OCI-LY7 (cell line): ENCODE data around the gene GSG1L. TPM values are rescaled to one million over a fixed set of nuclear protein-coding genes. Genes with fewer than 3 reads are reported as not detected.

Experiments
- BruUV-seq: library from RNA; stranded (reverse); fragments of 400-500 nt; replicated peaks from 2 replicates; lab custom pipeline; 2021; lab: Mats Ljungman, UMichigan
- CTCF ChIA-PET: fragments of 300-600 bp; sonication (Branson Sonifier 250); formaldehyde crosslinking; loops from one replicate; lab custom pipeline; 2022; ENCODE audit warnings: antibody characterized with exemption; ENCODE audit not compliant: unreplicated experiment; lab: Charles Lee
- POLR2A ChIA-PET: fragments of 300-600 bp; sonication (Branson Sonifier 250); formaldehyde crosslinking; loops from one replicate; lab custom pipeline; 2022; ENCODE audit warnings: antibody characterized with exemption; lab: Charles Lee
- DNase-seq: peaks from one replicate; pipeline ENCODE4 v3.0.0-alpha.2; 2015; ENCODE audit warnings: low spot score
- H2AFZ ChIP-seq: fragments of 200-600 bp; sonication (generic), shearing (Covaris generic); 2 replicates; pipeline ENCODE4 v1.6.1; 2014; ENCODE audit warnings: mild to moderate bottlenecking, antibody characterized with exemption, low read length, moderate library complexity
- H3K27ac ChIP-seq: fragments of 200-600 bp; sonication (generic); 2 replicates; pipeline ENCODE4 v1.5.1; 2014; ENCODE audit warnings: mixed run types, low read depth, mild to moderate bottlenecking, moderate library complexity, low read length, inconsistent platforms; ENCODE audit not compliant: poor library complexity, severe bottlenecking
- H3K36me3 ChIP-seq: fragments of 200-600 bp; sonication (generic); 2 replicates; pipeline ENCODE4 v1.6.1; 2014; ENCODE audit warnings: mild to moderate bottlenecking, antibody characterized with exemption, low read length, moderate library complexity, mixed read lengths; ENCODE audit not compliant: insufficient read depth
- H3K4me1 ChIP-seq: fragments of 200-600 bp; sonication (generic); 2 replicates; pipeline ENCODE4 v1.5.1; 2014; ENCODE audit warnings: mild to moderate bottlenecking, low read length; ENCODE audit not compliant: insufficient read depth, poor library complexity, severe bottlenecking
- H3K4me2 ChIP-seq: fragments of 200-600 bp; sonication (generic); 2 replicates; pipeline ENCODE4 v1.6.1; 2014; ENCODE audit warnings: mild to moderate bottlenecking, low read length
- H3K4me3 ChIP-seq: fragments of 200-600 bp; sonication (generic); 2 replicates; pipeline ENCODE4 v1.5.1; 2014; ENCODE audit warnings: mild to moderate bottlenecking, low read depth, low read length; ENCODE audit not compliant: poor library complexity, severe bottlenecking
- H3K79me2 ChIP-seq: fragments of 200-600 bp; sonication (generic); 2 replicates; pipeline ENCODE4 v1.6.1; 2016; ENCODE audit warnings: low read depth, mild to moderate bottlenecking, low read length, moderate library complexity, mixed read lengths; ENCODE audit not compliant: insufficient read depth
- H3K9me2 ChIP-seq: fragments of 200-600 bp; sonication (generic); 2 replicates; pipeline ENCODE4 v1.6.1; 2016; ENCODE audit warnings: mild to moderate bottlenecking, low read length, mixed read lengths; ENCODE audit not compliant: insufficient read depth
- H3K9me3 ChIP-seq: fragments of 200-600 bp; sonication (generic); 2 replicates; pipeline ENCODE4 v1.6.1; 2014; ENCODE audit warnings: mild to moderate bottlenecking, mixed run types, low read length, mixed read lengths
- H4K20me1 ChIP-seq: fragments of 200-600 bp; sonication (generic); 2 replicates; pipeline ENCODE4 v1.6.1; 2014; ENCODE audit warnings: mild to moderate bottlenecking, antibody characterized with exemption, low read length, moderate library complexity, mixed read lengths; ENCODE audit not compliant: insufficient read depth
- EZH2phosphoT487 ChIP-seq: fragments of 200-600 bp; sonication (generic); IDR thresholded peaks from 2 replicates; pipeline ENCODE4 v1.6.1; 2018; ENCODE audit warnings: low read depth, borderline replicate concordance, mild to moderate bottlenecking, mixed run types, antibody characterized with exemption, low read length, moderate library complexity, mixed read lengths
- intact Hi-C: fragments of 100-400 bp; cut with micrococcal nuclease; formaldehyde crosslinking; loops from one replicate; pipeline ENCODE4 v1.10.0; 2022; ENCODE audit not compliant: unreplicated experiment
- total RNA-seq, 2 experiments: library from RNA; depleted of rRNA in 1 of 2; stranded (reverse); fragments of >200 nt in 1 of 2; shearing (Covaris generic) in 1 of 2; gene quantifications; 2 replicates each; pipeline ENCODE4 v1.2.3, GENCODE V29; 2014 to 2022
- TF ChIP-seq, protein P1 (sequence below): fragments of 200-600 bp; sonication (generic); conservative IDR thresholded peaks from 2 replicates; pipeline ENCODE4 v1.5.1; 2014; ENCODE audit warnings: mild to moderate bottlenecking, antibody characterized with exemption, low read length, moderate library complexity, mixed read lengths

The GSG1L gene
- total RNA-seq, 2 experiments from 2014 or later = not detected

DNA sequence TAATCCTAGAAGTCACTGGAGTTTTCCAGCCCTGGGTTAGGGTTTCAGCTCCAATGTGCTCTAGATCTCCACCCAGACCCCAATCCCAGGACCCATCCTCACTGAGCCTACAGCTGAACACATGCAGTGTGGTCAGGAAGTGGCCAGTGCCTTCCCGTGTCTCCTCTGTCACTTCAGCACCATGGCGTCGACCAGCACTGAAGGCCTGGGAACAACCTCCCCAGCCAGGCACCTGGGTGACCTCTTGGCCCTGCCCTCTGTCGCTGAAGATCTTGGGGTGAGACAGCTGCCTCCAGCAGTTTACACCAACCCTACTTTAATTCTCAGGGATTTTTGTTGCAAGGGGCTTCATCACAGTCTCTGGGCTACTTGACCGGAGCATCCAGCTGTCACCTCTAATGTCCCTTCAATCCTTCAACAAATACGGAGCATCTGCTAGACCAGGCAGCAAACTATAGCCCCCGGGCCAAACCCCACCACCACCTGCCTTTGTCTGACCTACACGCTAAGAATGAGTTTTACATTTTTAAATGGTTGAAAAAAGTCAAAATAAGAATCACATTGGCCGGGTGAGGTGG lies 18.0 kb upstream of the GSG1L start:
- intact Hi-C loops = no loop called here

DNA sequence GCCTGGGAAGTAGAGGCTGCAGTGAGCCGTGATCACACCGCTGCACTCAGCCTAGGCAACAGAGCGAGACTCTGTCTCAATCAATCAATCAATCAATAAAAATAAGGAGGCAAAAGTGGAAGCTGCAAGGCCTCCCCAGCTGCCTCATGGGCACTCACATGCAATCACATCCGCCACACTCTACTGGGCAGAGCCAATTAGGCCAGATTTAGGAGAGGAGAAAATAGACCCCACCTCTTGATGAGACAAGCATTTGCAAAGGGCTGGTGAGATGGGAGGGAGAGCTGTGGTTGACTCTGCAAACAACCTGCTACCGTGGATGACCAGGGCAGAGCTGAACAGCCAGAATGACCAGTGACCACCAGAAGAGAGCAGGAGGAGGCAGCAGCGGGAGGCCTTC lies 14.7 kb upstream of the GSG1L start:
- Histone ChIP-seq H3K4me1 (no peaks in the 10 kb centered on the region), H3K9me3 (no peaks in the 10 kb centered on the region), H3K27ac (no peak overlapping the region), H2AFZ (no peak overlapping the region), H3K4me3 (no peak overlapping the region), H3K79me2 (no peaks in the 10 kb centered on the region), H3K4me2 (no peak overlapping the region), H4K20me1 (no peaks in the 10 kb centered on the region), H3K36me3 (no peaks in the 10 kb centered on the region), H3K9me2 (no peaks in the 10 kb centered on the region)
- intact Hi-C loops = loop anchor here (10.0 kb wide), 1 partner anchor 443 kb away; no protein-coding TSS in a partner anchor
- no peak for DNase-seq
- TF ChIP-seq EZH2phosphoT487 = no peak
- TF ChIP-seq, protein P1, sequence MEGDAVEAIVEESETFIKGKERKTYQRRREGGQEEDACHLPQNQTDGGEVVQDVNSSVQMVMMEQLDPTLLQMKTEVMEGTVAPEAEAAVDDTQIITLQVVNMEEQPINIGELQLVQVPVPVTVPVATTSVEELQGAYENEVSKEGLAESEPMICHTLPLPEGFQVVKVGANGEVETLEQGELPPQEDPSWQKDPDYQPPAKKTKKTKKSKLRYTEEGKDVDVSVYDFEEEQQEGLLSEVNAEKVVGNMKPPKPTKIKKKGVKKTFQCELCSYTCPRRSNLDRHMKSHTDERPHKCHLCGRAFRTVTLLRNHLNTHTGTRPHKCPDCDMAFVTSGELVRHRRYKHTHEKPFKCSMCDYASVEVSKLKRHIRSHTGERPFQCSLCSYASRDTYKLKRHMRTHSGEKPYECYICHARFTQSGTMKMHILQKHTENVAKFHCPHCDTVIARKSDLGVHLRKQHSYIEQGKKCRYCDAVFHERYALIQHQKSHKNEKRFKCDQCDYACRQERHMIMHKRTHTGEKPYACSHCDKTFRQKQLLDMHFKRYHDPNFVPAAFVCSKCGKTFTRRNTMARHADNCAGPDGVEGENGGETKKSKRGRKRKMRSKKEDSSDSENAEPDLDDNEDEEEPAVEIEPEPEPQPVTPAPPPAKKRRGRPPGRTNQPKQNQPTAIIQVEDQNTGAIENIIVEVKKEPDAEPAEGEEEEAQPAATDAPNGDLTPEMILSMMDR = no peak
- BruUV-seq = no TSS peak
- ChIA-PET POLR2A (no interaction called here), CTCF (no interaction called here)

More for the DNA sequence above, 18.0 kb upstream of the GSG1L start:
- no peaks in the 10 kb centered on the region for H3K4me1 ChIP-seq
- CTCF ChIA-PET = no interaction called here
- TF ChIP-seq EZH2phosphoT487 = no peak
- TF ChIP-seq, protein P1 = no peak
- no peak overlapping the region for H3K4me2 ChIP-seq
- no peak overlapping the region for H2AFZ ChIP-seq
- H3K9me2 ChIP-seq = no peaks in the 10 kb centered on the region
- no peaks in the 10 kb centered on the region for H3K36me3 ChIP-seq
- no peak overlapping the region for H3K4me3 ChIP-seq
- H3K27ac ChIP-seq = no peak overlapping the region
- POLR2A ChIA-PET = interaction anchor here (0.6 kb wide), 1 partner anchor 73 kb away, joined by 4 read pairs; no protein-coding TSS in a partner anchor
- H4K20me1 ChIP-seq = no peaks in the 10 kb centered on the region
- no peaks in the 10 kb centered on the region for H3K9me3 ChIP-seq
- BruUV-seq = no TSS peak
- no peaks in the 10 kb centered on the region for H3K79me2 ChIP-seq
- DNase-seq = no peak

DNA sequence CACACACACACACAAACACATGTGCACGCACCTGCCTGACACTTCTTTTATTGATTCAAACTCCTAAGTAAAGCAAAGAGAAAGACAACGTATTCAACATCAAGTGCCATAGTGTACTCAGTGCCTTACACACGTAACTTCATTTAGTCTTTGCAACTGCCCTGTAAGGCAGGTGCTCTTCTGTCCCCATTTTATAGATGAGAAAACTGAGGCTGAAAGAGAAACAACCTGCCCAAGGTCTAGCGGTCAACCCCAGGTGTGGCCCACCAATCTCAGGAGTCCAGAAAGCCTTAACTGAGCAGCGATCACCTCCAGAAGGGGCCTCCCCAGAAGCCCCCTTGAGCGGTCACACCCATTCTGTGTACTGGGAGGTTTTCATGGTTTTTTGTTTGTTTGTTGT lies 10.3 kb upstream of the GSG1L start:
- intact Hi-C loops = loop anchor here (10.0 kb wide), 1 partner anchor 439 kb away; no protein-coding TSS in a partner anchor
- Histone ChIP-seq H3K9me2 (no peaks in the 10 kb centered on the region), H3K4me2 (no peak overlapping the region), H3K27ac (no peak overlapping the region), H3K79me2 (no peaks in the 10 kb centered on the region), H3K4me1 (no peaks in the 10 kb centered on the region), H3K4me3 (no peak overlapping the region), H2AFZ (no peak overlapping the region), H3K9me3 (no peaks in the 10 kb centered on the region), H4K20me1 (no peaks in the 10 kb centered on the region), H3K36me3 (no peaks in the 10 kb centered on the region)
- BruUV-seq = no TSS peak
- no peak for TF ChIP-seq EZH2phosphoT487
- TF ChIP-seq, protein P1 = no peak
- ChIA-PET POLR2A (no interaction called here), CTCF (no interaction called here)
- no peak for DNase-seq
